Measurements from ENCODE around the gene SUPT3H. TPM values are rescaled to one million over a fixed set of nuclear protein-coding genes. Genes with fewer than 3 reads are reported as not detected.

The SUPT3H gene
- total RNA-seq, 4 donors from 2014 or later, result 1.1 to 4.7 (median 3.7) TPM

DNA sequence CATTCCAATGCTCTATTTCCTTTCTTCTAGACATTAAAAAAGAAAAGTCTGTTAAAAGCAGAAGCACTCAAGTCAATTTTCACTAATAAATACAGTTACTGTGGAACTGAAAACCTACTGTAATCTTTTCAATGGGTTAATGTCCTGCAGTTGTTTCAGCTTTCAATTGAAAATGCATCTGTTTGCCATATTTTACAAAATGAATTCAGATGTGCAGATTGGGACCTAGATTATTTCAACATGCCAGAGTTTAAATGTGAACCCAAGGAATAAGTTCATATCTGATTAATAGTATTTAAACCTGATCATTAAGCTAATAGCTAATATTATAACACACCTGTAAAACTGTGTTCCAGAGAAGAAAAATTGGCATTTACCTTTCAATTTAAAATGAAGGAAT is 9.7 kb downstream of the SUPT3H start:
- TF ChIP-seq POLR2A (IDR thresholded peaks at IDR 0.05) (no peak), EP300 (IDR thresholded peaks at IDR 0.05) (no peak), POLR2AphosphoS5 (IDR thresholded peaks at IDR 0.05) (no peak)
- TF ChIP-seq, protein P1, sequence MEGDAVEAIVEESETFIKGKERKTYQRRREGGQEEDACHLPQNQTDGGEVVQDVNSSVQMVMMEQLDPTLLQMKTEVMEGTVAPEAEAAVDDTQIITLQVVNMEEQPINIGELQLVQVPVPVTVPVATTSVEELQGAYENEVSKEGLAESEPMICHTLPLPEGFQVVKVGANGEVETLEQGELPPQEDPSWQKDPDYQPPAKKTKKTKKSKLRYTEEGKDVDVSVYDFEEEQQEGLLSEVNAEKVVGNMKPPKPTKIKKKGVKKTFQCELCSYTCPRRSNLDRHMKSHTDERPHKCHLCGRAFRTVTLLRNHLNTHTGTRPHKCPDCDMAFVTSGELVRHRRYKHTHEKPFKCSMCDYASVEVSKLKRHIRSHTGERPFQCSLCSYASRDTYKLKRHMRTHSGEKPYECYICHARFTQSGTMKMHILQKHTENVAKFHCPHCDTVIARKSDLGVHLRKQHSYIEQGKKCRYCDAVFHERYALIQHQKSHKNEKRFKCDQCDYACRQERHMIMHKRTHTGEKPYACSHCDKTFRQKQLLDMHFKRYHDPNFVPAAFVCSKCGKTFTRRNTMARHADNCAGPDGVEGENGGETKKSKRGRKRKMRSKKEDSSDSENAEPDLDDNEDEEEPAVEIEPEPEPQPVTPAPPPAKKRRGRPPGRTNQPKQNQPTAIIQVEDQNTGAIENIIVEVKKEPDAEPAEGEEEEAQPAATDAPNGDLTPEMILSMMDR (IDR thresholded peaks at IDR 0.05), result no peak

DNA sequence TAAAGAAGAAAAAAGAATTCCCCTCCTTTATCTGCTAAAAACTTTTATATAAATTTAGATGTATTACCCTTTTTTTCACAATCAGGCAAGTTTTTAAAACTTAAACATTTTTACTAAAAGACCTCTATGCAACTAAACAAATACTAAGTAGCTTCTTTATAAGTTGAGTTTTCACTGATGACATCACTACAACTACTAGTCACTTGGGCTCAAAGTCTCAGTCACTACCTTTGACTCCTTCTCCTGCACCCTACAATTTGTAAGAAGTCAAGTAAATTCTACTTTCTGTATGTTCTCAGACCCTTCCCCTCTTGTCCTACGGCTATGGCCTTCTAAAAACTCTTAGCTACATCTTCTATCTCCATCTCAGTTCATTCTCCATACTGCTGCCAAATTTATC is 11.2 kb downstream of the SUPT3H start:
- H3K4me1 ChIP-seq, result no peaks in the 10 kb centered on the region
- H3K9me3 ChIP-seq, result no peaks in the 10 kb centered on the region
- no peak for DNase-seq (ENCODE audit: low spot score in 2 of 2)
- no peak overlapping the region for H3K4me3 ChIP-seq
- H3K27ac ChIP-seq, result no peak overlapping the region
- WGBS, result 97% methylated on average over 1 of the region's 1 CpG
- no peaks in the 10 kb centered on the region for H3K27me3 ChIP-seq
- TF ChIP-seq POLR2AphosphoS5 (IDR thresholded peaks at IDR 0.05) (no peak), POLR2A (IDR thresholded peaks at IDR 0.05) (no peak)
- H3K36me3 ChIP-seq, result no peaks in the 10 kb centered on the region

More for the DNA sequence above, 9.7 kb downstream of the SUPT3H start:
- no peak overlapping the region for H3K4me3 ChIP-seq
- H3K36me3 ChIP-seq, result no peaks in the 10 kb centered on the region
- DNase-seq (ENCODE audit: low spot score in 2 of 2), result no peak
- no peaks in the 10 kb centered on the region for H3K9me3 ChIP-seq
- no peaks in the 10 kb centered on the region for H3K4me1 ChIP-seq
- H3K27ac ChIP-seq, result no peak overlapping the region
- H3K27me3 ChIP-seq, result no peaks in the 10 kb centered on the region

DNA sequence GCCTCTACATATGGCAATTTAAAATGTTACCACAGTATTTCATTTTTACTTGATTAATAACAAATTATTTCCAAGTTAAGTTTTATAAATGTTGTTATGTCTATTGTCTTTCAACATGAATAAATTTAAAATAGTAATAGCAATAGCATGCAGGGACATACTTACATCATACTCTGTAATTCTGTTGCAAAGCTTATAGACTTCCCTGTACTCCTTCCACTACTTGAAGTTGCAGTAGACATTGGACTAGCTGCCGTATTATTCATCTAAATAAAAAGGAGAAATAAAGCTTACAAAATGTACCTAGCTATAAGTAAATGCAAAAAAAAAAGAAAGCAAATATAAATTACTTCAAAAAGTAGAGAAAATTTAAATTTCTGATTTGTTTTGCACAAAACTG is 12.7 kb downstream of the SUPT3H start:
- H3K9me3 ChIP-seq, result no peaks in the 10 kb centered on the region
- TF ChIP-seq POLR2A (IDR thresholded peaks at IDR 0.05), result no peak
- no peak for TF ChIP-seq POLR2AphosphoS5 (IDR thresholded peaks at IDR 0.05)
- TF ChIP-seq EP300 (IDR thresholded peaks at IDR 0.05), result no peak
- no peaks in the 10 kb centered on the region for H3K4me1 ChIP-seq
- no peaks in the 10 kb centered on the region for H3K27me3 ChIP-seq
- no peak overlapping the region for H3K4me3 ChIP-seq
- H3K27ac ChIP-seq, result no peak overlapping the region
- WGBS, result 96% methylated on average over 1 of the region's 1 CpG
- no peak for DNase-seq (ENCODE audit: low spot score in 2 of 2)
- no peaks in the 10 kb centered on the region for H3K36me3 ChIP-seq

DNA sequence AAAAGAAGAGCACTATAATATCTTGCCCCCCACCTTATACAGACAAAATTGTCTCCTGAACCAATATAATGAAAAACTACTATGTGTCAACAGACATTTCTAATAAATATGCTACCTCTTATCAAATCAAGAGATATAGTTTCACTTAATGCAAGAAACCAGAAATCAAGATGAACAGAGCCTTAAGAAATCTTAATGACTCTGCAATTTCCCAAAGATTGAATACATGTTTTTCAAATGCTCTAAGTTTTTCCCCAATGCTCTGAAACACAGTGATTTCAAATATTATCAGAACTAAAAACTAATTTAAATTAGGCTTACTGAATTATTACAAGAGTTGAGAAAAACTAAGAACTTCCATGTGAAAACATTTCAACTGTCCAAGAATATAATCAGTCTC is 13.3 kb downstream of the SUPT3H start:
- Histone ChIP-seq H3K4me3 (no peak overlapping the region), H3K9me3 (no peaks in the 10 kb centered on the region), H3K36me3 (no peaks in the 10 kb centered on the region), H3K27ac (no peak overlapping the region), H3K4me1 (no peaks in the 10 kb centered on the region), H3K27me3 (no peaks in the 10 kb centered on the region)
- TF ChIP-seq, protein P1 (IDR thresholded peaks at IDR 0.05), result no peak
- TF ChIP-seq EP300 (IDR thresholded peaks at IDR 0.05) (no peak), POLR2AphosphoS5 (IDR thresholded peaks at IDR 0.05) (no peak), POLR2A (IDR thresholded peaks at IDR 0.05) (no peak)
- DNase-seq (ENCODE audit: low spot score in 2 of 2), result no peak

DNA sequence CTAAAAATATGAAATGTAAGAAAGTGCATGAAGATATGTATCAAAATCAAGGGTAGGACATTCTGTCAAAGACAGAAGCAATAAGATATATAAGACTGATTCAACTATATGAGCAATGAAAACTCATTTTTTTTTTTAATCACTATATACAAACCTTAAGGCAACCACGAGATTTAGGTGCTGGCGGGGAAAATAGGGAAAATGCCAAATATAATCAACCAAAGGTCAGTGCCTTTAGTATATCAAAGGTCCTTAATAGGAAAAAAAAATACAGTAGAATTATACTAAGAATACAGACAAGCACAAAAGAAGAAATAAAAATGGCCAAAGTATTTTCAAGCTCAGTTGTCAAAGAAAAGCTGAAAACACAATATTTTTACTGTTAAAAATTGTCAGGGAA is 24.1 kb downstream of the SUPT3H start:
- Histone ChIP-seq H3K36me3 (no peaks in the 10 kb centered on the region), H3K27ac (no peak overlapping the region), H3K4me1 (no peaks in the 10 kb centered on the region), H3K4me3 (no peak overlapping the region), H3K9me3 (no peaks in the 10 kb centered on the region), H3K27me3 (no peaks in the 10 kb centered on the region)
- WGBS, result 90% methylated on average over 2 of the region's 2 CpGs
- no peak for TF ChIP-seq POLR2AphosphoS5 (IDR thresholded peaks at IDR 0.05)
- no peak for DNase-seq (ENCODE audit: low spot score in 2 of 2)

DNA sequence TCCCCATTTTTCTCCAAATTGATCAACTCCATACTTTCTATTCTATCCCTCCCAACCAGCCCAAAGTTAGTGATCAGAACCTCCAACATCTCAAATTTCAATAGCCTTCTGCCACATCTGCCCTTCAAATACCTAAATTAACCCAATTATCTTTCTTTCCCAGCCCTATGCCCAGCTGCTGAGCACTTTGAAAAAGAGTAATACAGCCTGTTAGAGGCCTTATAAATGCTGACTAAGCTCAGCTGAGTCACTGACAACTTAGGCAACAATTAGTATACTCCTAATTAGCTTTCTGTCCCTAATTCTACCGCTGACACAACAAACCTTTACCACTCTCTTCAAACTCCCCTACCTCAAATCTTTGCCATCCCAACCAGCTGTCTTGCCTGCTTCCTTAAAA is 26.1 kb downstream of the SUPT3H start:
- Histone ChIP-seq H3K4me3 (no peak overlapping the region), H3K9me3 (no peaks in the 10 kb centered on the region), H3K4me1 (no peaks in the 10 kb centered on the region), H3K27ac (no peak overlapping the region), H3K36me3 (no peaks in the 10 kb centered on the region), H3K27me3 (no peaks in the 10 kb centered on the region)
- TF ChIP-seq POLR2A (IDR thresholded peaks at IDR 0.05) (no peak), POLR2AphosphoS5 (IDR thresholded peaks at IDR 0.05) (no peak), EP300 (IDR thresholded peaks at IDR 0.05) (no peak)
- TF ChIP-seq, protein P1 (IDR thresholded peaks at IDR 0.05), result no peak
- DNase-seq (ENCODE audit: low spot score in 2 of 2), result no peak
- 88% methylated on average over 1 of the region's 1 CpG for WGBS

DNA sequence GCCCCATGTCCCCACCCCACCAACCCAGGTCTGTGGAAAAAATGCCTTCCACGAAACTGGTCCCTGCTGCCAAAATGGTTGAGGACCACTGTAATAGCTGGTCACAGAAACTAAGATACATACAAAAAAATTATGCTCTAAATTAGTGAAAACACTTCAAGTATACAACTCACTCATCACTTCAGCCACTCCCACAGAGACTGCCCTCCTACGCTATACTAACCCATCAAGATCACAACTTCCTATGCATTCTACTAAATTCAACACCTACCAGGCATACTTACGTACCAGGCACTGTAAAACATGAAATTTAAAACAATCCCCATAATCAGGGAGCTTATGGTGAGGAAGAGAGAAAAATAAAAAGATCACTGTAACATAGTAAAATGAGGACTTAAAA is 26.7 kb downstream of the SUPT3H start:
- no peak for TF ChIP-seq POLR2A (IDR thresholded peaks at IDR 0.05)
- no peak for TF ChIP-seq POLR2AphosphoS5 (IDR thresholded peaks at IDR 0.05)
- no peak for TF ChIP-seq EP300 (IDR thresholded peaks at IDR 0.05)
- TF ChIP-seq, protein P1 (IDR thresholded peaks at IDR 0.05), result no peak
- H3K27ac ChIP-seq, result no peak overlapping the region
- H3K9me3 ChIP-seq, result no peaks in the 10 kb centered on the region
- no peaks in the 10 kb centered on the region for H3K4me1 ChIP-seq
- no peaks in the 10 kb centered on the region for H3K27me3 ChIP-seq
- H3K36me3 ChIP-seq, result no peaks in the 10 kb centered on the region
- 98% methylated on average over 3 of the region's 3 CpGs for WGBS
- H3K4me3 ChIP-seq, result no peak overlapping the region
- DNase-seq (ENCODE audit: low spot score in 2 of 2), result no peak
